ENCODE measurements around the gene DGKK.
"Not testable (repeated sequence)": the region's sequence is repeated elsewhere in the genome, so short reads cannot be mapped to it uniquely, and the experiment has no call there.

The DGKK gene

GRCh38 chrX:50430917-50431575 is 39.6 kb downstream of the DGKK start:
- DNase-seq: no peak

GRCh38 chrX:50428174-50428573 is 42.5 kb downstream of the DGKK start:
- no peak for DNase-seq

GRCh38 chrX:50407976-50408375 is 62.6 kb downstream of the DGKK start:
- DNase-seq: no peak

GRCh38 chrX:50403903-50404302 is 66.7 kb downstream of the DGKK start:
- DNase-seq: no peak

- DNase-seq: no peak
Measured at GRCh38 chrX:50402886-50403285, 67.7 kb downstream of the DGKK start.

GRCh38 chrX:50393902-50394301 is 76.7 kb downstream of the DGKK start:
- DNase-seq: no peak

- DNase-seq: no peak
Measured at GRCh38 chrX:50386520-50386919, 84.1 kb downstream of the DGKK start.

GRCh38 chrX:50381729-50382415 is 88.8 kb downstream of the DGKK start:
- peak in 1 of 2 donors; percentile 0 for DNase-seq

GRCh38 chrX:50375481-50376267 is 95.0 kb downstream of the DGKK start:
- no peak for DNase-seq

GRCh38 chrX:50372966-50373365 is 97.7 kb downstream of the DGKK start:
- no peak for DNase-seq

- DNase-seq: no peak
Measured at GRCh38 chrX:50343917-50344316, 126.7 kb downstream of the DGKK start.

GRCh38 chrX:50333308-50333707 is 137.3 kb downstream of the DGKK start:
- no peak for DNase-seq

GRCh38 chrX:50332668-50333067 is 138.0 kb downstream of the DGKK start:
- DNase-seq: not testable (repeated sequence)

- DNase-seq: no peak
Measured at GRCh38 chrX:50327235-50327634, 143.4 kb downstream of the DGKK start.
